GM23338 (cell line): ENCODE data around the gene LCMT1.

Source experiments
- CREB1 ChIP-seq: fragments of 250-450 bp; sonication (Bioruptor Pico); IDR thresholded peaks from 2 replicates; pipeline ENCODE4 v1.5.0; 2020; ENCODE audit warnings: low read depth, mild to moderate bottlenecking, moderate library complexity
- ETS1 ChIP-seq: IDR thresholded peaks from 2 replicates; pipeline ENCODE4 v1.6.1; 2016; ENCODE audit warnings: antibody characterized with exemption
- EZH2 ChIP-seq: fragments of 200-600 bp; sonication (generic); IDR thresholded peaks from one replicate; pipeline ENCODE4 v1.8.0; 2017; ENCODE audit warnings: antibody characterized with exemption, mild to moderate bottlenecking, low read depth; ENCODE audit not compliant: unreplicated experiment
- EZH2phosphoT487 ChIP-seq: fragments of 200-600 bp; sonication (generic); IDR thresholded peaks from one replicate; pipeline ENCODE4 v1.8.1; 2018; ENCODE audit warnings: antibody characterized with exemption; ENCODE audit not compliant: unreplicated experiment
- JUNB ChIP-seq: IDR thresholded peaks from one replicate; pipeline ENCODE4 v1.6.1; 2016; ENCODE audit warnings: antibody characterized with exemption; ENCODE audit not compliant: unreplicated experiment
- NANOG ChIP-seq: IDR thresholded peaks from 2 replicates; pipeline ENCODE4 v1.6.1; 2016; ENCODE audit warnings: antibody characterized with exemption, borderline replicate concordance
- POLR2AphosphoS5 ChIP-seq: IDR thresholded peaks from 2 replicates; pipeline ENCODE4 v1.6.1; 2016; ENCODE audit warnings: antibody characterized with exemption, low read depth
- STAT1 ChIP-seq: IDR thresholded peaks from one replicate; pipeline ENCODE4 v1.6.1; 2016; ENCODE audit warnings: antibody characterized with exemption; ENCODE audit not compliant: unreplicated experiment
- ZNF114 ChIP-seq: fragments of 250-450 bp; sonication (Bioruptor Pico); IDR thresholded peaks from 2 replicates; pipeline ENCODE4 v1.5.0; 2020; ENCODE audit warnings: mild to moderate bottlenecking, moderate library complexity
- ZNF331 ChIP-seq: fragments of 250-450 bp; sonication (Bioruptor Pico); IDR thresholded peaks from 2 replicates; pipeline ENCODE4 v1.5.0; 2020; ENCODE audit warnings: low read depth, mild to moderate bottlenecking, moderate library complexity
- TF ChIP-seq, protein P1 (sequence below), 2 experiments: fragments of 200-600 bp in 1 of 2; sonication (generic) in 1 of 2; conservative IDR thresholded peaks; 2 replicates each; pipeline versions ENCODE4 v1.5.1 to v1.6.1; 2016 to 2017; ENCODE audit warnings: antibody characterized with exemption in 2 of 2, low read depth in 2 of 2, mild to moderate bottlenecking in 2 of 2, moderate library complexity in 1 of 2
- TF ChIP-seq, protein P2 (sequence below): IDR thresholded peaks from one replicate; pipeline ENCODE4 v1.6.1; 2018; ENCODE audit warnings: antibody characterized with exemption; ENCODE audit not compliant: unreplicated experiment

DNA sequence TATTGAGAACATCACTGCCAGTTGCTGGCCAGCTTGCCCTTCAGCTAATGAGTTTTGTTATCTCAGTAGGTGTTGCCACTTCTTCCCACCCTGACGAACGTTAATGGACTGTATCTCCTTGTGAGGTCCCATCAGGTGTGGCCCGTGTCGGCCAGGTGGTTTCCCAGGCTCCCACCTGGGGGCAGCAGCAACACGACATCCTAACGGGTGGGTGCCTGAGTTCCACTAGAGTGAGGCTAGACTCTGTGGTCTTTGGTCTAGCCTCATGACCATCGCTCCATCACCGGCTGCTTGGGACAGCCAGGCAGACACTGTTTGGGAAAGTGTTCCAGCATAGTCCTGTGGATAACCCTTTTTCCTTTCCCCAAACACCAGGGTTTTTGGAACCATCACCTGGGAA lies 45.6 kb upstream of the LCMT1 start:
- no peak for TF ChIP-seq CREB1
- no peak for TF ChIP-seq POLR2AphosphoS5
- TF ChIP-seq, protein P1, sequence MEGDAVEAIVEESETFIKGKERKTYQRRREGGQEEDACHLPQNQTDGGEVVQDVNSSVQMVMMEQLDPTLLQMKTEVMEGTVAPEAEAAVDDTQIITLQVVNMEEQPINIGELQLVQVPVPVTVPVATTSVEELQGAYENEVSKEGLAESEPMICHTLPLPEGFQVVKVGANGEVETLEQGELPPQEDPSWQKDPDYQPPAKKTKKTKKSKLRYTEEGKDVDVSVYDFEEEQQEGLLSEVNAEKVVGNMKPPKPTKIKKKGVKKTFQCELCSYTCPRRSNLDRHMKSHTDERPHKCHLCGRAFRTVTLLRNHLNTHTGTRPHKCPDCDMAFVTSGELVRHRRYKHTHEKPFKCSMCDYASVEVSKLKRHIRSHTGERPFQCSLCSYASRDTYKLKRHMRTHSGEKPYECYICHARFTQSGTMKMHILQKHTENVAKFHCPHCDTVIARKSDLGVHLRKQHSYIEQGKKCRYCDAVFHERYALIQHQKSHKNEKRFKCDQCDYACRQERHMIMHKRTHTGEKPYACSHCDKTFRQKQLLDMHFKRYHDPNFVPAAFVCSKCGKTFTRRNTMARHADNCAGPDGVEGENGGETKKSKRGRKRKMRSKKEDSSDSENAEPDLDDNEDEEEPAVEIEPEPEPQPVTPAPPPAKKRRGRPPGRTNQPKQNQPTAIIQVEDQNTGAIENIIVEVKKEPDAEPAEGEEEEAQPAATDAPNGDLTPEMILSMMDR (conservative IDR thresholded peaks at IDR 0.05; ENCODE audit: low read depth in 2 of 2), result peak; percentile 38 to 60
- no peak for TF ChIP-seq EZH2phosphoT487
- TF ChIP-seq EZH2, result no peak
- TF ChIP-seq, protein P2, sequence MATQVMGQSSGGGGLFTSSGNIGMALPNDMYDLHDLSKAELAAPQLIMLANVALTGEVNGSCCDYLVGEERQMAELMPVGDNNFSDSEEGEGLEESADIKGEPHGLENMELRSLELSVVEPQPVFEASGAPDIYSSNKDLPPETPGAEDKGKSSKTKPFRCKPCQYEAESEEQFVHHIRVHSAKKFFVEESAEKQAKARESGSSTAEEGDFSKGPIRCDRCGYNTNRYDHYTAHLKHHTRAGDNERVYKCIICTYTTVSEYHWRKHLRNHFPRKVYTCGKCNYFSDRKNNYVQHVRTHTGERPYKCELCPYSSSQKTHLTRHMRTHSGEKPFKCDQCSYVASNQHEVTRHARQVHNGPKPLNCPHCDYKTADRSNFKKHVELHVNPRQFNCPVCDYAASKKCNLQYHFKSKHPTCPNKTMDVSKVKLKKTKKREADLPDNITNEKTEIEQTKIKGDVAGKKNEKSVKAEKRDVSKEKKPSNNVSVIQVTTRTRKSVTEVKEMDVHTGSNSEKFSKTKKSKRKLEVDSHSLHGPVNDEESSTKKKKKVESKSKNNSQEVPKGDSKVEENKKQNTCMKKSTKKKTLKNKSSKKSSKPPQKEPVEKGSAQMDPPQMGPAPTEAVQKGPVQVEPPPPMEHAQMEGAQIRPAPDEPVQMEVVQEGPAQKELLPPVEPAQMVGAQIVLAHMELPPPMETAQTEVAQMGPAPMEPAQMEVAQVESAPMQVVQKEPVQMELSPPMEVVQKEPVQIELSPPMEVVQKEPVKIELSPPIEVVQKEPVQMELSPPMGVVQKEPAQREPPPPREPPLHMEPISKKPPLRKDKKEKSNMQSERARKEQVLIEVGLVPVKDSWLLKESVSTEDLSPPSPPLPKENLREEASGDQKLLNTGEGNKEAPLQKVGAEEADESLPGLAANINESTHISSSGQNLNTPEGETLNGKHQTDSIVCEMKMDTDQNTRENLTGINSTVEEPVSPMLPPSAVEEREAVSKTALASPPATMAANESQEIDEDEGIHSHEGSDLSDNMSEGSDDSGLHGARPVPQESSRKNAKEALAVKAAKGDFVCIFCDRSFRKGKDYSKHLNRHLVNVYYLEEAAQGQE, result no peak
- no peak for TF ChIP-seq JUNB
- TF ChIP-seq ZNF114, result no peak
- TF ChIP-seq ZNF331 (CRISPR knock-in tag), result no peak
- no peak for TF ChIP-seq ETS1
- no peak for TF ChIP-seq NANOG
- no peak for TF ChIP-seq STAT1
